Kidney epithelial cell (primary cell): Measurements from ENCODE around the gene RAB3A. TPM values are rescaled to one million over a fixed set of nuclear protein-coding genes. Genes with fewer than 3 reads are reported as not detected.

Source experiments
- DNase-seq: peaks from one replicate; pipeline ENCODE4 v3.0.0-alpha.2; 2010; ENCODE audit warnings: low read depth
- H3K27me3 ChIP-seq: 2 replicates; pipeline ENCODE4 v1.6.0; 2011; ENCODE audit warnings: low read length; ENCODE audit not compliant: control insufficient read depth, insufficient read depth
- H3K36me3 ChIP-seq: 2 replicates; pipeline ENCODE4 v1.5.1; 2011; ENCODE audit warnings: low read length; ENCODE audit not compliant: control insufficient read depth, insufficient read depth
- H3K4me3 ChIP-seq: 2 replicates; pipeline ENCODE4 v1.5.1; 2011; ENCODE audit warnings: low read depth, mild to moderate bottlenecking, control low read depth, low read length
- total RNA-seq: library from RNA; depleted of rRNA; stranded (reverse); fragments of >200 nt; gene quantifications from 2 replicates; pipeline ENCODE4 v1.2.3, GENCODE V29; 2015
- TF ChIP-seq, protein P1 (sequence below): IDR thresholded peaks from 2 replicates; pipeline ENCODE4 v1.5.1; 2011; ENCODE audit warnings: mild to moderate bottlenecking, moderate library complexity, low read length, control low read depth, inconsistent platforms; ENCODE audit not compliant: insufficient read depth, poor library complexity, severe bottlenecking

RAB3A gene
- total RNA-seq, 1 donor from 2014 or later: 0.38 TPM

DNA sequence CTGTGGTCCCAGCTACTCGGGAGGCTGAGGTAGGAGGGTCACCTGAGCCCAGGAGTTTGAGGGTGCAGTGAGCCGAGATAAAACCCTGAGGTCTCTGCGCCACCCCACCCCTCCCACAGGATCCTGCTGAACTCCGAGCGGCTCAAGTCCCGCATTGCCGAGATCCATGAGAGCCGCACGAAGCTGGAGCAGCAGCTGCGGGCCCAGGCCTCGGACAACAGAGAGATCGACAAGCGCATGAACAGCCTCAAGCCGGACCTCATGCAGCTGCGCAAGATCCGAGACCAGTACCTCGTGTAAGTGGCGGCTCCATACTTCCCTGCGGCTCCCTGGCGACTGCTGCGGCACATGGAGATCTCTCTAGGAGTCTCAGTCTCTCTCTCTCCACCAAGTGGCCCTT is 36.8 kb downstream of the RAB3A start:
- DNase-seq: no peak
- TF ChIP-seq, protein P1, sequence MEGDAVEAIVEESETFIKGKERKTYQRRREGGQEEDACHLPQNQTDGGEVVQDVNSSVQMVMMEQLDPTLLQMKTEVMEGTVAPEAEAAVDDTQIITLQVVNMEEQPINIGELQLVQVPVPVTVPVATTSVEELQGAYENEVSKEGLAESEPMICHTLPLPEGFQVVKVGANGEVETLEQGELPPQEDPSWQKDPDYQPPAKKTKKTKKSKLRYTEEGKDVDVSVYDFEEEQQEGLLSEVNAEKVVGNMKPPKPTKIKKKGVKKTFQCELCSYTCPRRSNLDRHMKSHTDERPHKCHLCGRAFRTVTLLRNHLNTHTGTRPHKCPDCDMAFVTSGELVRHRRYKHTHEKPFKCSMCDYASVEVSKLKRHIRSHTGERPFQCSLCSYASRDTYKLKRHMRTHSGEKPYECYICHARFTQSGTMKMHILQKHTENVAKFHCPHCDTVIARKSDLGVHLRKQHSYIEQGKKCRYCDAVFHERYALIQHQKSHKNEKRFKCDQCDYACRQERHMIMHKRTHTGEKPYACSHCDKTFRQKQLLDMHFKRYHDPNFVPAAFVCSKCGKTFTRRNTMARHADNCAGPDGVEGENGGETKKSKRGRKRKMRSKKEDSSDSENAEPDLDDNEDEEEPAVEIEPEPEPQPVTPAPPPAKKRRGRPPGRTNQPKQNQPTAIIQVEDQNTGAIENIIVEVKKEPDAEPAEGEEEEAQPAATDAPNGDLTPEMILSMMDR: no peak
- Histone ChIP-seq H3K27me3 (no peaks in the 10 kb centered on the region), H3K36me3 (peaks cover 1% of the 10 kb centered on the region), H3K4me3 (no peak overlapping the region)

DNA sequence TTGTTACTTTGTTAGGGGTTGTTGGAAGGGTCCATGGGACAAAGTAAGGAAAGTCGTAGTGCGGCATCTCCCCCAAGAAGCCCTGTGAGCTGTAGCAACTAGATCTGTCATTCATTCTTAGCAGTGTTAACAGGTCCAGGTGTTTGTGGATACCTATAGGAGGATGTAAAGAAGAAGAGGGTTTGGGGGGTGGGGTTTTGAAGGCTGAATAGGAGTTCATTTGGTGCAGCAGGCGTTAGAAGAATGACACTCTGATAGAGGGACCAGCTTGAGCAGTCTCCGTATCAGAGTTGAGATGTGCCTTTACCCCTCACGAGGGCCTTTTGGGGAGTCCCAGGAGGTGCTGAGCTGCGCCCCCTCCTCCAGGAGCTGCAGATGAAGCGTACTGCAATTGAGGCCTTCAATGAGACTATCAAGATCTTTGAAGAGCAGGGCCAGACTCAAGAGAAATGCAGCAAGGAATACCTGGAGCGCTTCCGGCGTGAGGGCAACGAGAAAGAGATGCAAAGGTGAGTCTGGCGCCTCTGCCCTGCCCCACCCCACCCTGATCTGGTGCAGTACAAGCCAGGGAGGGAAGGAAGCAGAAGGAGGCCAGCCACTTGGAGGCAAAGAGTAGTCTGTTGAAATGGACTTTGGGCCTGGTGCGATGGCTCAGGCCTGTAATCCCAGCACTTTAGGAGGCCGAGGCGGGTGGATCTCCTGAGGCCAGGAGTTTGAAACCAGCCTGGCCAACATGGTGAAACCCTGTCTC is 37.9 kb downstream of the RAB3A start:
- Histone ChIP-seq H3K27me3 (no peaks in the 10 kb centered on the region), H3K36me3 (peaks cover 1% of the 10 kb centered on the region), H3K4me3 (no peak overlapping the region)
- DNase-seq: no peak
- TF ChIP-seq, protein P1: no peak

DNA sequence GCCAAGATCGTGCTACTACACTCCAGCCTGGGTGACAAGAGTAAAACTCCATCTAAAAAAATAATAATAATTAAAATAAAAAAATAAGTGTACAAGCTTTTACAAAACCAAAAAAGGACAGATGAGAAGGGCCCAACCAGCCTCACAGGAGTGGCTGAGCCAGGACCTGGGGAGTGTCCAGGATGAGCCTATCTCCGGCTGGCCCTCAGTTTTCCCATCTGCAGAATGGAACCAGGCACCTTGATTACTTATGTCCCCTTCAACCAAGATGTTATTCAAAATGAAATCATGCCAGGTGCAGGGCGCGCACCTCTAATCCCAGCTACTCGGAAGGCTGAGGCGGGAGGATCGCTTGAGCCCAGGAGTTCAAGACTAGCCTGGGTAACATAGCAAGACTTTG is 39.8 kb downstream of the RAB3A start:
- Histone ChIP-seq H3K4me3 (no peak overlapping the region), H3K27me3 (no peaks in the 10 kb centered on the region), H3K36me3 (peaks cover 1% of the 10 kb centered on the region)
- TF ChIP-seq, protein P1: no peak
- no peak for DNase-seq

DNA sequence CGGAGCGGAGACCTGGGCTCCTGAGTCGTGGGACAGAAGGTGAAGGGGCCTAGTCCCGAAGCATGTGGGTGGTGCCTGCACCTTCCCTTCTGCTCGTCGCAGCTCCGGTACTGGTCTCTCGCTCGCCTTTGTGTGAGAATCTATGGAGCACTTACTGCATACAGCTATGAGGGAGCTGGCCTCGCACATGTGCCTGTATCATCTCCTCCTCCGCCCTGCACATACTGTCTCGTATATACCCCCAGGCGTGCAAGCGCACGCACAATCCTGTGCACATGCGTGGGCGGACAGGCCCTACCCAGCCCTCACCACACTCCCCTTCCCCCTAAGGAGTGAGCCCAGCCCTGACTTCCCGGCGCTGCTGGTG is 42.2 kb downstream of the RAB3A start:
- DNase-seq: no peak
- Histone ChIP-seq H3K27me3 (no peaks in the 10 kb centered on the region), H3K4me3 (no peak overlapping the region), H3K36me3 (no peaks in the 10 kb centered on the region)
- TF ChIP-seq, protein P1: no peak

DNA sequence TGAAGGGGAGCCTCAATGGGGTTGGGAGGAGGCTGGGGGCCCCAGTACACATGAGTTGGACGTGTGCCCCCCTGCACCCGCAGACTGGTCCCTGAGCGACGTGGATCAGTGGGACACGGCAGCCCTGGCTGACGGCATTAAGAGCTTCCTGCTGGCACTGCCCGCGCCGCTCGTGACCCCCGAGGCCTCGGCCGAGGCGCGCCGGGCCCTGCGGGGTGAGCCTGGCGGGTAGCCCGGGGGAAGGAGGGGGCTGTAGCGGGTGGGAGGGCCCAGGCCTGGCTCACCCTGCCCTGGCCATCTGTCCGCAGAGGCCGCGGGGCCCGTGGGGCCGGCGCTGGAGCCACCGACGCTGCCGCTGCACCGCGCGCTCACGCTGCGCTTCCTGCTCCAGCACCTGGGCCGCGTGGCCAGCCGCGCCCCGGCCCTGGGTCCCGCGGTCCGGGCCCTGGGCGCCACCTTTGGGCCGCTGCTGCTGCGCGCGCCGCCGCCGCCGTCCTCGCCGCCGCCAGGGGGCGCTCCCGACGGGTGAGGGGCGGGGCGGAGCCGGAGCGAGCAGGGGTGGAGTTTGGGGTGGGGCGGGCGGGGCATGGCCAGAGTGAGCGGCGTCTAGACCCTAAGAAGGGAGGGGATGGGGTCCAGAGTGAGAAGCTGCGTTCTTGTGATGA is 42.7 kb downstream of the RAB3A start:
- no peaks in the 10 kb centered on the region for H3K36me3 ChIP-seq
- TF ChIP-seq, protein P1: peak; percentile 26
- H3K4me3 ChIP-seq: no peak overlapping the region
- DNase-seq: no peak
- no peaks in the 10 kb centered on the region for H3K27me3 ChIP-seq
